ENCODE data around the gene SLC35F2.
"Not testable (repeated sequence)": the region's sequence is repeated elsewhere in the genome, so short reads cannot be mapped to it uniquely, and the experiment has no call there.

The SLC35F2 gene, protein sequence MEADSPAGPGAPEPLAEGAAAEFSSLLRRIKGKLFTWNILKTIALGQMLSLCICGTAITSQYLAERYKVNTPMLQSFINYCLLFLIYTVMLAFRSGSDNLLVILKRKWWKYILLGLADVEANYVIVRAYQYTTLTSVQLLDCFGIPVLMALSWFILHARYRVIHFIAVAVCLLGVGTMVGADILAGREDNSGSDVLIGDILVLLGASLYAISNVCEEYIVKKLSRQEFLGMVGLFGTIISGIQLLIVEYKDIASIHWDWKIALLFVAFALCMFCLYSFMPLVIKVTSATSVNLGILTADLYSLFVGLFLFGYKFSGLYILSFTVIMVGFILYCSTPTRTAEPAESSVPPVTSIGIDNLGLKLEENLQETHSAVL

GRCh38 chr11:107858217-107859070, at the start of gene SLC35F2:
Gene SLC35F2 (minus strand): TSS chr11:107858787. CDS start chr11:107858767, 20 bp downstream.
- H3K27me3 ChIP-seq (ENCODE audit: control insufficient read depth, insufficient read depth, low read length) = peaks cover 13% of the 10 kb centered on the region
- peak within 1 kb of the TSS; percentile 80 for H3K4me3 ChIP-seq (ENCODE audit: low read depth, low read length)
- H3K9ac ChIP-seq (ENCODE audit: low read length) = peak within 1 kb of the TSS; percentile 79
- H3K36me3 ChIP-seq (ENCODE audit: control insufficient read depth, insufficient read depth, low read length) = no peaks in the 10 kb centered on the region
- H3K27ac ChIP-seq (ENCODE audit: low read depth, low read length) = no peak within 1 kb of the TSS
- H3K4me1 ChIP-seq (ENCODE audit: control insufficient read depth, insufficient read depth, low read length) = no peaks in the 10 kb centered on the region
- no peaks in the 10 kb centered on the region for H3K9me3 ChIP-seq (ENCODE audit: control insufficient read depth, insufficient read depth, low read depth, low read length)

DNA sequence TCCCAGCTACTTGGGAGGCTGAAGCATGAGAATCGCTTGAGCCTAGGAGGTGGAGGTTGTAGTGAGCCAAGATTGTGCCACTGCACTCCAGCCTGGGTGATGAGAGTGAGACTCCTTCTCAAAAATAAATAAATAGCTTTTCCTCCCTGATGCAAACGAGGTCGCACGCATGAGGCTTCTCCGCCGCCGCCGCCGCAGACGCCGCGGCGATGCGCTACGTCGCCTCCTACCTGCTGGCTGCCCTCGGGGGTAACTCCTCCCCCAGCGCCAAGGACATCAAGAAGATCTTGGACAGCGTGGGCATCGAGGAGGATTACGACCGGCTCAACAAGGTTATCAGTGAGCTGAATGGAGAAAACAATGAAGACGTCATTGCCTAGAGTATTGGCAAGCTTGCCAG, 49.6 kb upstream of the SLC35F2 start:
- H3K27me3 ChIP-seq (ENCODE audit: control insufficient read depth, insufficient read depth, low read length) = no peaks in the 10 kb centered on the region
- no peak overlapping the region for H3K4me3 ChIP-seq (ENCODE audit: low read depth, low read length)
- H3K9ac ChIP-seq (ENCODE audit: low read length) = no peak overlapping the region
- peaks cover 4% of the 10 kb centered on the region; the same call in 1 of the 2 replicates for H3K9me3 ChIP-seq (ENCODE audit: control insufficient read depth, insufficient read depth, low read depth, low read length)
- H3K36me3 ChIP-seq (ENCODE audit: control insufficient read depth, insufficient read depth, low read length) = no peaks in the 10 kb centered on the region
- no peak overlapping the region for H3K27ac ChIP-seq (ENCODE audit: low read depth, low read length)
- no peaks in the 10 kb centered on the region for H3K4me1 ChIP-seq (ENCODE audit: control insufficient read depth, insufficient read depth, low read length)

DNA sequence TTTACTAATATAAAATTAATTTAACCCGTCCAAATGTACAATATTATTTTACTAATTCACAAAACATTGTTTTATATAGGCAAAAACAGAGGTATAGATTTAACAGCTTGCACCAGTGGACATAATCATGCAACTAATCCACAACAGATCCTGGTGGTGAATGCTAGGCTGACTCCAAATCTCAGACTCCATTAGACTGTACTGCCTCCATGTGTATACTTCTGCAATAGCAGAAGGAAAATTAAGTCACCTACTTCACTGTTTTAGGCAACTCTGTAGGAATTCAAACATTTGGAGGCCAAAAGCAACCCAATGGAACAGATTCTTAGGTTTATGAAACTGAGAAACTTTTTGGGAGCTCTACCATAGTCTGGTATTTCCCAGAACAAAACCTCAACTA, 39.7 kb upstream of the SLC35F2 start:
- no peaks in the 10 kb centered on the region for H3K27me3 ChIP-seq (ENCODE audit: control insufficient read depth, insufficient read depth, low read length)
- no peaks in the 10 kb centered on the region for H3K9me3 ChIP-seq (ENCODE audit: control insufficient read depth, insufficient read depth, low read depth, low read length)
- H3K27ac ChIP-seq (ENCODE audit: low read depth, low read length) = no peak overlapping the region
- H3K36me3 ChIP-seq (ENCODE audit: control insufficient read depth, insufficient read depth, low read length) = no peaks in the 10 kb centered on the region
- H3K4me1 ChIP-seq (ENCODE audit: control insufficient read depth, insufficient read depth, low read length) = no peaks in the 10 kb centered on the region
- no peak overlapping the region for H3K9ac ChIP-seq (ENCODE audit: low read length)
- H3K4me3 ChIP-seq (ENCODE audit: low read depth, low read length) = no peak overlapping the region

DNA sequence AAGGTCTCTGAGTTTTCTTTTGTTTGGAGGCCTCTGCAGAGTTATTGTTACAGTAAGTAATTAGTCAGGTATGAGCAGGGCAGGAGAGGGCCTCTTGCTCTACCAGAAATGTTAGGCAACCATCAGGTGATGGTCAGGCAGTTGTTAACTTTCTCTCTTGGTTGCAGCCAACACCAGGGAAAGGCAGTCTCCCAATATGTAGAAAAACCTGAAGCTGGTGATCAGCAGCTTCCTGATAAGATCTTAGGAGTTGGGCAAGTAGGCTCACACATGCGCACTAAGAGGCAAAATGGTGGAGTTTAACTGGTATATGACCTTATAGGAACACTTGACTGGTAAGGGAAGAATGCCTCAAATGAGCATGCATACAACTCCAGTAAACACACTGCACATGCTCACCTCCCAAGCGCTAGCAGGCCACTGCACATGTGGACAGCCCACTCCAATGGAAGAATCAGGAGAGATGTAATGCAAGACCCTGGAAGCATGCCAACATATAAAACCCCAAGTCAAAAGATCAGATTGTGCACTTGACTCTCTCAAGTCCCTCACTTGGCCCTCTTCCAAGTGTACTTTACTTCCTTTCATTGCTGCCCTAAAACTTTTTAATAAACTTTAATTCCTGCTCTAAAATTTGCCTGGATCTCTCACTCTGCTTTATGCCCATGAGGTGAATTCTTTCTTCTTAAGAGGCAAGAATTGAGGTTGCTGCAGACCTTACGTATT, 23.7 kb upstream of the SLC35F2 start:
- no peak overlapping the region for H3K4me3 ChIP-seq (ENCODE audit: low read depth, low read length)
- 0 out of 2 replicates have a peak, but pooled peaks cover 7% of the 10 kb centered on the region for H3K4me1 ChIP-seq (ENCODE audit: control insufficient read depth, insufficient read depth, low read length)
- no peaks in the 10 kb centered on the region for H3K27me3 ChIP-seq (ENCODE audit: control insufficient read depth, insufficient read depth, low read length)
- no peak overlapping the region for H3K9ac ChIP-seq (ENCODE audit: low read length)
- H3K27ac ChIP-seq (ENCODE audit: low read depth, low read length) = no peak overlapping the region
- H3K36me3 ChIP-seq (ENCODE audit: control insufficient read depth, insufficient read depth, low read length) = no peaks in the 10 kb centered on the region
- H3K9me3 ChIP-seq (ENCODE audit: control insufficient read depth, insufficient read depth, low read depth, low read length) = 0 out of 2 replicates have a peak, but pooled peaks cover 4% of the 10 kb centered on the region

DNA sequence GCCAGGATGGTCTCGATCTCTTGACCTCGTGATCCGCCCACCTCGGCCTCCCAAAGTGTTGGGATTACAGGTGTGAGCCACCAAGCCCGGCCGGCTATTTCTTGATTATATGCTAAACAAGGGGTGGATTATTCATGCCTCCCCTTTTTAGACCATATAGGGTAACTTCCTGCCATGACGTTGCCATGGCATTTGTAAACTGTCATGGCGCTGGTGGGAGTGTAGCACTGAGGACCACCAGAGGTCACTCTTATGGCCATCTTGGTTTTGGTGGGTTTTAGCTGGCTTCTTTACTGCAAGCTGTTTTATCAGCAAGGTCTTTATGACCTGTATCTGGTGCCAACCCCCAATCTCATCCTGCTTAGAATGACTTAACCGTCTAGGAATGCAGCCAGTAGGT, 22.9 kb upstream of the SLC35F2 start:
- not testable (repeated sequence) for H3K9me3 ChIP-seq (ENCODE audit: control insufficient read depth, insufficient read depth, low read depth, low read length); H3K27me3 ChIP-seq (ENCODE audit: control insufficient read depth, insufficient read depth, low read length); H3K36me3 ChIP-seq (ENCODE audit: control insufficient read depth, insufficient read depth, low read length); H3K4me3 ChIP-seq (ENCODE audit: low read depth, low read length); H3K9ac ChIP-seq (ENCODE audit: low read length); H3K4me1 ChIP-seq (ENCODE audit: control insufficient read depth, insufficient read depth, low read length); H3K27ac ChIP-seq (ENCODE audit: low read depth, low read length)

GRCh38 chr11:107876141-107876540, 17.6 kb upstream of the SLC35F2 start:
- 0 out of 2 replicates have a peak, but pooled peaks cover 4% of the 10 kb centered on the region for H3K9me3 ChIP-seq (ENCODE audit: control insufficient read depth, insufficient read depth, low read depth, low read length)
- H3K27ac ChIP-seq (ENCODE audit: low read depth, low read length) = no peak overlapping the region

GRCh38 chr11:107864591-107864990, 6.0 kb upstream of the SLC35F2 start:
- Histone ChIP-seq H3K4me1 (ENCODE audit: control insufficient read depth, insufficient read depth, low read length) (no peaks in the 10 kb centered on the region), H3K36me3 (ENCODE audit: control insufficient read depth, insufficient read depth, low read length) (no peaks in the 10 kb centered on the region), H3K9ac (ENCODE audit: low read length) (no peak overlapping the region), H3K27me3 (ENCODE audit: control insufficient read depth, insufficient read depth, low read length) (no peaks in the 10 kb centered on the region), H3K27ac (ENCODE audit: low read depth, low read length) (no peak overlapping the region), H3K4me3 (ENCODE audit: low read depth, low read length) (no peak overlapping the region), H3K9me3 (ENCODE audit: control insufficient read depth, insufficient read depth, low read depth, low read length) (no peaks in the 10 kb centered on the region)

More at GRCh38 chr11:107876141-107876540, 17.6 kb upstream of the SLC35F2 start:
- Histone ChIP-seq H3K27me3 (ENCODE audit: control insufficient read depth, insufficient read depth, low read length) (no peaks in the 10 kb centered on the region), H3K9ac (ENCODE audit: low read length) (no peak overlapping the region), H3K4me3 (ENCODE audit: low read depth, low read length) (no peak overlapping the region), H3K4me1 (ENCODE audit: control insufficient read depth, insufficient read depth, low read length) (0 out of 2 replicates have a peak, but pooled peaks cover 3% of the 10 kb centered on the region), H3K36me3 (ENCODE audit: control insufficient read depth, insufficient read depth, low read length) (no peaks in the 10 kb centered on the region)

DNA sequence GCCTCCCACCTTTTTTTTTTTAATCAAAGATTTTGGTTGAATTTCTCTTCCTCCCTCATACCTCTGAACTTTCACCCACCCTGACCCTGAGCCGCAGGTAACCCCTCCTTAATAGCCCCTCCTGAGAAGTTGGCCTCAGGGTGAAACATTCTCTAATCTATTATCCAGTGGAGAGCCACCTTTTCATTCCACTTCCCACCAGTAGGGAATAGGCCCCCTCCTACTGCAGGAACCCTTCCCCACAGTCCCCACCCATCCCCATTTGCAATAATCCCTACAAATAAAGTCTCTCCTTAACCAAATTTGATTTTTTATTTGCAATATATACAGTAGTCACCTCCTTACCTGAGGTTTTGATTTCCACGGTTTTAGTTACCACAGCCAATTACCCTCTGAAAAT, 2.1 kb upstream of the SLC35F2 start:
- Histone ChIP-seq H3K9me3 (ENCODE audit: control insufficient read depth, insufficient read depth, low read depth, low read length) (no peaks in the 10 kb centered on the region), H3K4me3 (ENCODE audit: low read depth, low read length) (no peak overlapping the region), H3K9ac (ENCODE audit: low read length) (no peak overlapping the region), H3K27ac (ENCODE audit: low read depth, low read length) (no peak overlapping the region), H3K36me3 (ENCODE audit: control insufficient read depth, insufficient read depth, low read length) (no peaks in the 10 kb centered on the region), H3K27me3 (ENCODE audit: control insufficient read depth, insufficient read depth, low read length) (peaks cover 13% of the 10 kb centered on the region), H3K4me1 (ENCODE audit: control insufficient read depth, insufficient read depth, low read length) (no peaks in the 10 kb centered on the region)

DNA sequence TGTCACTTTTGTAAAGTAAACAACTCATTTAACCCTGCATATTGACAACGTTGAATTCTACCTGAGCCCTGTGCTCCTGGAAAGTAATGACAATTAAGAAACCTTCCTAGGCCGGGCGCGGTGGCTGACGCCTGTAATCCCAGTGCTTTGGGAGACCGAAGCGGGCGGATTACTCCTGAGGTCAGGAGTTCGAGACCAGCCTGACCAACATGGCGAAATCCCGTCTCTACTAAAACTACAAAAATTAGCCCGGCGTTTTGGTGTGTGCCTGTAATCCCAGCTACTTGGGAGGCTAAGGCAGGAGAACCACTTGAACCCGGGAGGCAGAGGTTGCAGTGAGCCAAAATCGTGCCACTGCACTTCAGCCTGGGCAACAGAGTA, 1.6 kb upstream of the SLC35F2 start:
- H3K9ac ChIP-seq (ENCODE audit: low read length); H3K9me3 ChIP-seq (ENCODE audit: control insufficient read depth, insufficient read depth, low read depth, low read length); H3K4me1 ChIP-seq (ENCODE audit: control insufficient read depth, insufficient read depth, low read length); H3K27ac ChIP-seq (ENCODE audit: low read depth, low read length); H3K36me3 ChIP-seq (ENCODE audit: control insufficient read depth, insufficient read depth, low read length): not testable (repeated sequence)
- Histone ChIP-seq H3K4me3 (ENCODE audit: low read depth, low read length) (peak overlapping the region; percentile 80), H3K27me3 (ENCODE audit: control insufficient read depth, insufficient read depth, low read length) (peaks cover 13% of the 10 kb centered on the region)

- peak overlapping the region; percentile 79 for H3K9ac ChIP-seq (ENCODE audit: low read length)
- no peaks in the 10 kb centered on the region for H3K9me3 ChIP-seq (ENCODE audit: control insufficient read depth, insufficient read depth, low read depth, low read length)
- peaks cover 13% of the 10 kb centered on the region for H3K27me3 ChIP-seq (ENCODE audit: control insufficient read depth, insufficient read depth, low read length)
- H3K4me3 ChIP-seq (ENCODE audit: low read depth, low read length) = peak overlapping the region; percentile 80
- no peaks in the 10 kb centered on the region for H3K36me3 ChIP-seq (ENCODE audit: control insufficient read depth, insufficient read depth, low read length)
- no peak overlapping the region for H3K27ac ChIP-seq (ENCODE audit: low read depth, low read length)
- no peaks in the 10 kb centered on the region for H3K4me1 ChIP-seq (ENCODE audit: control insufficient read depth, insufficient read depth, low read length)
Measured at GRCh38 chr11:107859459-107860239, 1.1 kb upstream of the SLC35F2 start.
